K562 (cell line): Measurements from ENCODE around the gene NUDT21. TPM values are rescaled to one million over a fixed set of nuclear protein-coding genes. Genes with fewer than 3 reads are reported as not detected.

Experiments
- ARNT ChIP-seq, 2 experiments: fragments of 450-650 bp; IDR thresholded peaks; 2 replicates each; pipeline ENCODE4 v1.6.1; 2016; ENCODE audit warnings: mild to moderate bottlenecking in 1 of 2
- CBFB ChIP-seq: sonication (generic); formaldehyde crosslinking; IDR thresholded peaks from 2 replicates; pipeline ENCODE4 v1.4.0; 2020; ENCODE audit warnings: mild to moderate bottlenecking, missing genetic modification reagents
- CCAR2 ChIP-seq: fragments of 200-400 bp; formaldehyde crosslinking; IDR thresholded peaks from 2 replicates; pipeline ENCODE4 v1.6.1; 2017; ENCODE audit warnings: mild to moderate bottlenecking, low read depth, low read length
- ETV5 ChIP-seq: sonication (generic); formaldehyde crosslinking; IDR thresholded peaks from 2 replicates; pipeline ENCODE4 v1.4.0; 2020; ENCODE audit warnings: low read depth, mild to moderate bottlenecking, missing genetic modification reagents
- FOS ChIP-seq: IDR thresholded peaks from 3 replicates; pipeline ENCODE4 v1.6.1; 2011; ENCODE audit not compliant: insufficient read length; ENCODE audit errors: extremely low read depth
- GTF2F1 ChIP-seq: IDR thresholded peaks from 2 replicates; pipeline ENCODE4 v1.6.1; 2011; ENCODE audit warnings: low read depth, low read length, improper control_type of control experiment
- JUND ChIP-seq, 2 experiments: IDR thresholded peaks; 2 replicates in 1 of 2; 3 replicates in 1 of 2; pipeline ENCODE4 v1.6.1; 2011; ENCODE audit warnings: borderline replicate concordance in 2 of 2, low read depth in 2 of 2, low read length in 2 of 2, improper control_type of control experiment in 1 of 2, missing biosample characterization in 1 of 2, missing genetic modification characterization in 1 of 2, missing genetic modification reagents in 1 of 2
- MCM7 ChIP-seq, 2 experiments: fragments of 450-650 bp; IDR thresholded peaks; 2 replicates each; pipeline ENCODE4 v1.6.1; 2016 to 2018
- NFE2L1 ChIP-seq: fragments of 450-650 bp; IDR thresholded peaks from 2 replicates; pipeline ENCODE4 v1.6.1; 2016; ENCODE audit warnings: missing genetic modification characterization, low read depth, mild to moderate bottlenecking, missing compliant biosample characterization, moderate library complexity, borderline replicate concordance
- NR3C1 ChIP-seq: sonication (generic); formaldehyde crosslinking; IDR thresholded peaks from 2 replicates; pipeline ENCODE4 v1.8.1; 2022; ENCODE audit warnings: missing genetic modification reagents
- POLR2B ChIP-seq: fragments of 450-650 bp; IDR thresholded peaks from 2 replicates; pipeline ENCODE4 v1.6.1; 2018; ENCODE audit warnings: low read depth; ENCODE audit not compliant: partially characterized antibody
- TRIM25 ChIP-seq: fragments of 450-650 bp; IDR thresholded peaks from 2 replicates; pipeline ENCODE4 v1.7.0; 2016; ENCODE audit warnings: borderline replicate concordance
- ZBTB1 ChIP-seq: sonication (generic); formaldehyde crosslinking; IDR thresholded peaks from 2 replicates; pipeline ENCODE4 v1.8.1; 2023; ENCODE audit warnings: missing genetic modification reagents, low read depth, mild to moderate bottlenecking, borderline replicate concordance
- ZBTB12 ChIP-seq: fragments of 250-450 bp; sonication (Bioruptor Pico); IDR thresholded peaks from 2 replicates; pipeline ENCODE4 v1.4.0; 2020
- ZFP30 ChIP-seq: fragments of 250-450 bp; sonication (Bioruptor Pico); IDR thresholded peaks from 2 replicates; pipeline ENCODE4 v1.8.0; 2022; ENCODE audit warnings: moderate library complexity, mild to moderate bottlenecking, inconsistent platforms, borderline replicate concordance
- ZNF174 ChIP-seq: fragments of 250-450 bp; sonication (Bioruptor Pico); IDR thresholded peaks from 2 replicates; pipeline ENCODE4 v1.4.0; 2020; ENCODE audit warnings: mild to moderate bottlenecking
- ZNF224 ChIP-seq: sonication (generic); formaldehyde crosslinking; IDR thresholded peaks from 2 replicates; pipeline ENCODE4 v1.8.0; 2022; ENCODE audit warnings: mild to moderate bottlenecking, missing genetic modification reagents
- ZNF347 ChIP-seq: fragments of 450-650 bp; formaldehyde crosslinking; IDR thresholded peaks from 2 replicates; pipeline ENCODE4 v1.4.0; 2020; ENCODE audit warnings: low read depth, mild to moderate bottlenecking, moderate library complexity
- polyA plus RNA-seq, 8 experiments: library from polyadenylated mRNA; depleted of rRNA in 4 of 8; stranded (reverse) in 5 of 8; unstranded in 3 of 8; fragments of >200 nt; fragmentation: Nextera tagmentation in 2 of 8; fragmentation: Illumina TruSeq in 1 of 8; extraction: Ambion mirVana in 2 of 8; extraction: Trizol in 1 of 8; gene quantifications; 2 replicates each; pipeline versions ENCODE4 v1.2.1 to v1.2.3, GENCODE V29; 2011 to 2014; ENCODE audit warnings: inconsistent platforms in 1 of 8, missing spikeins in 1 of 8
- total RNA-seq, 7 experiments: library from RNA; depleted of rRNA in 6 of 7; stranded (reverse); fragments of >200 nt in 6 of 7; fragmentation: Illumina TruSeq in 2 of 7; extraction: Trizol in 2 of 7; gene quantifications; 2 replicates each; pipeline versions ENCODE4 v1.2.1 to v1.2.3, GENCODE V29; 2011 to 2021; ENCODE audit warnings: low replicate concordance in 1 of 7
- TF ChIP-seq, protein P1 (sequence below): fragments of 250-450 bp; sonication (Bioruptor Pico); IDR thresholded peaks from 2 replicates; pipeline ENCODE4 v1.5.0; 2021; ENCODE audit warnings: mild to moderate bottlenecking, borderline replicate concordance

Gene NUDT21
- total and polyA plus RNA-seq, 9 of the 15 experiments (the other 6 are each of a cell fraction or from before 2014, with no cell fraction given) = 62.4 to 218 (median 121) TPM

GRCh38 chr16:56450986-56451752 is at the start of gene NUDT21, which contains the start of gene OGFOD1 (continued):
- no peak for TF ChIP-seq NFE2L1 (tag)
- TF ChIP-seq MCM7 (IDR thresholded peaks at IDR 0.05) = no peak
- TF ChIP-seq POLR2B = peak; percentile 72
- TF ChIP-seq CCAR2 = no peak
- TF ChIP-seq ZBTB12 = peak; percentile 33; the same call in 1 of the 2 replicates
- TF ChIP-seq, protein P1, sequence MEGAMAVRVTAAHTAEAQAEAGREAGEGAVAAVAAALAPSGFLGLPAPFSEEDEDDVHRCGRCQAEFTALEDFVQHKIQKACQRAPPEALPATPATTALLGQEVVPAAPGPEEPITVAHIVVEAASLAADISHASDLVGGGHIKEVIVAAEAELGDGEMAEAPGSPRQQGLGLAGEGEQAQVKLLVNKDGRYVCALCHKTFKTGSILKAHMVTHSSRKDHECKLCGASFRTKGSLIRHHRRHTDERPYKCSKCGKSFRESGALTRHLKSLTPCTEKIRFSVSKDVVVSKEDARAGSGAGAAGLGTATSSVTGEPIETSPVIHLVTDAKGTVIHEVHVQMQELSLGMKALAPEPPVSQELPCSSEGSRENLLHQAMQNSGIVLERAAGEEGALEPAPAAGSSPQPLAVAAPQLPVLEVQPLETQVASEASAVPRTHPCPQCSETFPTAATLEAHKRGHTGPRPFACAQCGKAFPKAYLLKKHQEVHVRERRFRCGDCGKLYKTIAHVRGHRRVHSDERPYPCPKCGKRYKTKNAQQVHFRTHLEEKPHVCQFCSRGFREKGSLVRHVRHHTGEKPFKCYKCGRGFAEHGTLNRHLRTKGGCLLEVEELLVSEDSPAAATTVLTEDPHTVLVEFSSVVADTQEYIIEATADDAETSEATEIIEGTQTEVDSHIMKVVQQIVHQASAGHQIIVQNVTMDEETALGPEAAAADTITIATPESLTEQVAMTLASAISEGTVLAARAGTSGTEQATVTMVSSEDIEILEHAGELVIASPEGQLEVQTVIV (CRISPR knock-in tag) = no peak
- TF ChIP-seq CBFB (CRISPR knock-in tag) = no peak
- peak; percentile 47 for TF ChIP-seq JUND (IDR thresholded peaks at IDR 0.05; ENCODE audit: borderline replicate concordance, low read depth, low read length)
- TF ChIP-seq JUND (tag; IDR thresholded peaks at IDR 0.05; ENCODE audit: borderline replicate concordance, low read depth, low read length) = no peak
- TF ChIP-seq NR3C1 (CRISPR knock-in tag) = no peak
- TF ChIP-seq ZFP30 = no peak
- no peak for TF ChIP-seq GTF2F1
- no peak for TF ChIP-seq TRIM25
- TF ChIP-seq ETV5 (CRISPR knock-in tag) = peak; percentile 80; the same call in 1 of the 2 replicates
- no peak for TF ChIP-seq ARNT (IDR thresholded peaks at IDR 0.05)
- TF ChIP-seq ZNF347 (CRISPR knock-in tag) = no peak
- peak; percentile 92 for TF ChIP-seq FOS
- no peak for TF ChIP-seq ZNF174 (CRISPR knock-in tag)
- TF ChIP-seq ZNF224 (CRISPR knock-in tag) = no peak
- TF ChIP-seq ZBTB1 (CRISPR knock-in tag) = no peak
